ENCODE measurements around the gene ATP8A2.

The ATP8A2 gene

GRCh38 chr13:25876247-25876646 lies 504.5 kb downstream of the ATP8A2 start:
- no peak for DNase-seq (ENCODE audit: low read depth, low spot score)

- DNase-seq (ENCODE audit: low read depth, low spot score) = no peak
These were observed 507.7 kb downstream of the ATP8A2 start for GRCh38 chr13:25879466-25879865.

GRCh38 chr13:25881136-25881926 lies 509.6 kb downstream of the ATP8A2 start:
- DNase-seq (ENCODE audit: low read depth, low spot score) = no peak

DNA sequence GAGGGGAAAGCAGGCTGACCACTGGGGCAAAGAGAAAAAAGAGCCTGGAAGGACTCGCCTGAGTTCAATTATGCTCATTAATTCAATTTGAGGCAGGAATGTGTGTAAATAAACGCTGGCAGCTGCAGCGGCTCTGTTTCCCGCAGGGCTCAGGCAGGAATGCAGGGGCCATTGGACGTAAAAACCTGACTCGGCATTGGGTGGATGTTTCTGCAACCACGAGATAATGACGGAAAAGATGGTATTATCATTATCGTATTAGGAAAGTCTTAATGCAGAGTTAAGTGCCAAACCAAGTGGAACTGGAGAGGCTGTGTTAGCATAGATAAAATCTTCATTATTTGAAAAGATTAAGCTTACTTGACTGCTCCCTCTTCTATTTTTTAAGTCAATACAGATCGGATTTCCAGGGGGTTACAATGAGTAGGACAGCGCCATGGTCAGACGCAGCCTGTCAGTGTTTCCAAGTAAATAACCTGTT lies 510.2 kb downstream of the ATP8A2 start:
- peak; percentile 85 for DNase-seq (ENCODE audit: low read depth, low spot score)

- DNase-seq (ENCODE audit: low read depth, low spot score) = peak; percentile 72
These were observed 510.9 kb downstream of the ATP8A2 start for GRCh38 chr13:25882466-25883357.

DNA sequence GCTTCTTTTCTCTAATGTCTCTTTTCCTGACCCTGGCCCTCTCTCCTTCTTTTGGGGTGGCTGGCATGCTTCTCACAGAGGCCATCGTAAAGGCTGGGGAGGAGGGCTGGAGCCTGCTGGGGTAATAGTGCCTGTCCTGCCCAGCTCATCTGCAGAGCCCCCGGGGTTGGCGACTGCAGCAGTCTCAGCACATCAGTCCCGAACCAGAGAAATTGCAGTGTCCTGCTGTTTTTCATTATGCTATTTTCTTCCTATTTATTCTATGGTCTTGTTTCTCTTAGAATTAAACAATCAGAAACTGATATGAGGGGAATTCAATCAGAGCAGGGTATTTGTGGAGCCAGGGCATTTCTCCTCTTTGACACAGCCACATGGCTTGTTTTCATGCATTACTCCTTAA lies 513.6 kb downstream of the ATP8A2 start:
- DNase-seq (ENCODE audit: low read depth, low spot score) = no peak

- no peak for DNase-seq (ENCODE audit: low read depth, low spot score)
These were observed 514.9 kb downstream of the ATP8A2 start for GRCh38 chr13:25886438-25887214.

DNA sequence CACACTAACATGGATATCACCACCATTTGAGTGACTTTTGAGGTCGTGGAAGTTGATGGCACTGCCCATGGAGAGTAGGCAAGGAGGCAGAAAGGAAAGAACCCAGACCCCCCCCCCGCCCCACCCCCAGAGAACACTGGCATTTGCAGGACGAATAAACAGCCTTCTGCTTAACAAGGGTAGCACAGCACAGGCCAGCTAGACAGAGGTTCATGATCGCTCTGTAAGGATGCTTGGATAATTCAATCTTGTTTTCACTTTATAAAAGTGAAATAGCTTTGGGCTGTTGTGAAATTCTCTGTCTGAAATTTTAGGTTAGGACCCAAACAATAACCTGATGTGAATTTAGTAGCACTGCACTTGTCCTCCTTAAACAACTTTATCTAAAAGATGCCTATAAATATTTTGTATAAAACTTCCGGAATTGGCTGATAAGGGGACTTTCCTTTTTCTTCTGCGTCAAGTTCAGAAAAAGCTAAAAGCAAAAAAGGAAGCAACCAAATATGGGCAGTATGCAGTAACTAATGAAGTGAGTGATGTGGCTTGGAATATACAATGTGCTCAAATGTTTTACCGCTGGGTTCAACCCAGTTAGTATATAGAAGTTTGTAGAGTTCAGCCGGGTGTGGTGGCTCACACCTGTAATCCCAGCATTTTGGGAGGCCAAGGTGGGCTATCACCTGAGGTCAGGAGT lies 516.3 kb downstream of the ATP8A2 start:
- DNase-seq (ENCODE audit: low read depth, low spot score) = no peak

- no peak for DNase-seq (ENCODE audit: low read depth, low spot score)
These were observed 519.0 kb downstream of the ATP8A2 start for GRCh38 chr13:25890671-25891212.

DNA sequence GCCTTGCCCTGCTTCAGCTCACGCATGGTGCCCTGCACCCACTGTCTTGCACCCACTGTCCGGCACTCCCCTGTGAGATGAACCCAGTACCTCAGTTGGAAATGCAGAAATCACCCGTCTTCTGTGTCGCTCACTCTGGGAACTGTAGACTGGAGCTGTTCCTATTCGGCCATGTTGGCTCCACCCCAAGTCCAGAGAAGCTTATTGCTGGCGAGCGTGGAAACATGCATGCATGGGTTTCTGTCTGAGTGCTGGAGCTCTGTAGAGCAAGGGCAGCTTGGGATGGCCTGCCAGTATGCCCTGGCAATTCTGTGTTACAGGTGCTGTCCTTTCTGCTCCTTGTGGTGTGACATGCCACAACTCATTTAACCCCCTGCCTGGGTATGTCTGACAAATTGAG lies 527.2 kb downstream of the ATP8A2 start:
- no peak for DNase-seq (ENCODE audit: low read depth, low spot score)

DNA sequence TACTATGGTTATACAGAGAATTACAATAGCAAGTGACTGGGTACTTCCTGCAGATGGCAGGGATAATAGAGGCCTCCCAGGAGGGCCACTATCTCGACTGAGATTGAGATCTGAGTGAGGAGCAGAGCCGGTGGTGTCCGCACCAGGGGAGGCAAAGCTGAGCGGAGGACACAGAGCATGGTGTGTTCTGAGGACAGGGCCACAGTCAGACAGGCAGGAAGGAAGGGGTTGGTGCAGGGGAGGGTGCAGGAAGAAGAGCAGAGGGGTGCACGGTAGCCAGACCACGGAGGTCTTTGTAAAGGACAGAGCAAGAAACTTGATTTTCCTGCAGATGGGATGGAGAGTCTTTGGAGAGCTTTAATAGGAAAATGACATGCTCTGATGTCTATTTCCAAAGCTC lies 527.7 kb downstream of the ATP8A2 start:
- no peak for DNase-seq (ENCODE audit: low read depth, low spot score)

GRCh38 chr13:25899952-25900351 lies 528.2 kb downstream of the ATP8A2 start:
- DNase-seq (ENCODE audit: low read depth, low spot score) = no peak

DNA sequence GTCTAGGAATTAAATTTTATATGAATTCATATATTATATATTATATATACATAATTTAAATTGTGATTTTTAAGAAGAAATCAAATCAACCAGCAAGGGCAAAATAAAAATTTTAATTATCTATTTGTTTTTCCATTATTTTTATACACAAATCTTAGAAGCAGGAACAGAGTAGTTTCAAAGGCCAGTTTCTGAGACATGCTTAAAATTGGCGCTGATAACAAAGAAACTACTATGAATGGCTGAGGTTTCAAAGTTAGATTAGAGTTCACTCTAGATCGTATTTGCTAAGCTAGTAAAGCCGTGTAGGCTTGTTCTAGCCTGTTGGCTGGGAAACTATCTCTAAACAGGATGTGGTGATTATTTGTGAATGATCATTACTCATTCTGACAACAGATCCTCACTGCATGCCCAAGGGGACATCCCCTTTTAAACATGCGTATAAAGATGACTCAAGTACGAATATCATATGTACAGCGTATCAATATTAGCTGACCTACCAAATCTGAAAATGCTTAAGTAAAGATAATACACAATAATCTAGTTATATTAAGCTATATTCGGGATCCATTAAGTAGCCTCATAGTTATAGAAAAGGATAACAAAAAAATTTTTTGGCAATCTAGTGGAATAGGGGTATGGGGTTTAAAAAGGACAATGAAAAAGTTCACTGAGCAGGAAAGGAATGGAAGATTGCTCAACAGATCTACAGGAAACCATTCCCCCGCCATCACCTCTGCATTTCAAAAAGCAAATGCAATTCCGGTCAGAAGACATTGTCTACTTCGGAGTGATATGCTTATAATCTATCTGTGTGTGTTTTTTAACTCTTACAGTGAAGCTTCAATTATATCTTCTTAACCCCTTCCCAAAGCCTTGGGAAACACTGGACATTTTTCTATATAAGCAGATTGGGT lies 529.9 kb downstream of the ATP8A2 start:
- no peak for DNase-seq (ENCODE audit: low read depth, low spot score)

- no peak for DNase-seq (ENCODE audit: low read depth, low spot score)
These were observed 530.7 kb downstream of the ATP8A2 start for GRCh38 chr13:25902455-25902854.

DNA sequence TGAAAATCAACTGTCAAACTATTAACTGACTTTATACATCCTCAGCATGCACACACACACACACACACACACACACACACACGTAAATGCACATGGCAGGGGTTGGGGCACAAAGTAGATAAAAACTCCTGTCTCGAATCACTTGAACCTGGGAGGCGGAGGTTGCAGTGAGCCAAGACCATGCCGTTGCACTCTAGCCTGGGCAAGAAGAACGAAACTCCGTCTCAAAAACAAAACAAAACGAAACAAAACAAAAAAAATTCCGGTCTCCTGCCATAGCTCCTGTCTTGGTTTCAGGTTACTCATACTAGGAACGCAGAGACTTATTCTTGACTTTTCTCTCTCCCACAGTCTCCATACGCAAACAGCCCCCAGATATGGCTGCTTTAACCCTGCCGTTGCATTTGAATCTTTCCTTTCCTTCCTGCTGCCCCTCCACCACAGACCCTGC lies 531.1 kb downstream of the ATP8A2 start:
- no peak for DNase-seq (ENCODE audit: low read depth, low spot score)

- no peak for DNase-seq (ENCODE audit: low read depth, low spot score)
These were observed 533.1 kb downstream of the ATP8A2 start for GRCh38 chr13:25904830-25905229.

- DNase-seq (ENCODE audit: low read depth, low spot score) = no peak
These were observed 533.8 kb downstream of the ATP8A2 start for GRCh38 chr13:25905611-25906010.

DNA sequence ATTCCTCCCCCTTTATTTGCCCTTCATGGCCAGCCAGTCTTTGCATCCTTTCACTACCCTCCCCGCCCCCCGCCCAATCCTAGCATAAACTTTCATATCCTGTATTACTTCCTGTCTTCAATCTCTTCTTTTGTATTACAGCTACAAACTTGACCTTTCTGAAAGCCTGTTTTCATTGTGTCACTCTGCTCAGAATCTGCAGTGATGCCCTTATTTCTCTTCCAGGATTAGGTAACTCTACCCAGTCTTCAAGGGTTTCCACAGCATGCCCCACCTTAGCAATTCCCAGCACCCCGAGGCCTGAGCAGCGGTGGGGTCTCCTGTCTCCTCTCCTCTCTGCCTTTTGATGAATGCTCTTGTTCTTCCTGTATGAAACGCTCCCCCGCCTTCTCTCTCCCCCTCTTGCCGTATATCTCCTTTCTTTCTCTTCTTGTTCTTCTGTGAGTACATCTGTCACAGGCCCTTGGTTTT lies 534.5 kb downstream of the ATP8A2 start:
- no peak for DNase-seq (ENCODE audit: low read depth, low spot score)

DNA sequence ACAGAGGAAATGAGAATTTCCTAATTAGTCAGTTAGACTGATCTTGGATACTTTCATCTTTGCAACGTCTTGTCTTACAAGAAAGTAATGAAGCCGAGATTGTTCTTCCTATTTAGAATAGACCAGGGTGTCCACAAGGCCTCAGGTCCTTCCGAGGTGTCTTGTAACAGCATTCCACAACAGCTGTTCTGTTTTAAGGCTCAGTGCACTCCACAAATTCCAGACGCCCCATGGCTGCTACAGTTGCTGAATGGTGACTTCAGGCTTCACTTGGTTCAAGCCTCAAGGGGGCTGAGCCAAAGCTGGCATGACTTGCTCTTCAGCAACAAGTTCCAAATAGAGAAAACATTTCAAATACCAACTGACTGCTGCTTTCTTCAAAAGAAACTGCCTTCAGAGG lies 536.6 kb downstream of the ATP8A2 start:
- DNase-seq (ENCODE audit: low read depth, low spot score) = peak; percentile 76

GRCh38 chr13:25910243-25910642 lies 538.5 kb downstream of the ATP8A2 start:
- DNase-seq (ENCODE audit: low read depth, low spot score) = no peak

Measured in ELF-1 (cell line).